ENCODE measurements around the gene LAMB1. TPM values are rescaled to one million over a fixed set of nuclear protein-coding genes. Genes with fewer than 3 reads are reported as not detected.
"Not testable (repeated sequence)": the region's sequence is repeated elsewhere in the genome, so short reads cannot be mapped to it uniquely, and the experiment has no call there.

LAMB1 gene
- total RNA-seq, 2 donors from 2014 or later: 109 to 176 TPM

DNA sequence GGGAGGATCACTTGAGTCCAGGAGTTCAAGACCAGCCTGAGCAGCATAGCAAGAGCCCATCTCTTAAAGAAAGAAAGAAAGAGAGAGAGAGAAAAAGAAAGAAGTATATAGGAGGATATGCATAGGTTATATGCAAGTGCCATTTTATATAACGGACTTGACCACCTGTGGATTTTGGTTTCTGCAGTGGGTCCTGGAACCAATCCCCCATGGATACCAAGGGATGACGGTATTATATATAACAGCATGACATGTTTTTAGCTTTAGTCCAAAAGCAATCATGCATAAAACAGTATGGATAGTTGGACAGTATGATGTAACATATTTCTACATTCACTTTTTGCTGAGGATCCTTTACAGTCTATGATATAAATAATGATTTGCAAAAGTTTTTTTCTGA is 66.6 kb downstream of the LAMB1 start:
- intact Hi-C loops (cut with DNase I): no loop called here
- no peak for DNase-seq (ENCODE audit: low spot score)

DNA sequence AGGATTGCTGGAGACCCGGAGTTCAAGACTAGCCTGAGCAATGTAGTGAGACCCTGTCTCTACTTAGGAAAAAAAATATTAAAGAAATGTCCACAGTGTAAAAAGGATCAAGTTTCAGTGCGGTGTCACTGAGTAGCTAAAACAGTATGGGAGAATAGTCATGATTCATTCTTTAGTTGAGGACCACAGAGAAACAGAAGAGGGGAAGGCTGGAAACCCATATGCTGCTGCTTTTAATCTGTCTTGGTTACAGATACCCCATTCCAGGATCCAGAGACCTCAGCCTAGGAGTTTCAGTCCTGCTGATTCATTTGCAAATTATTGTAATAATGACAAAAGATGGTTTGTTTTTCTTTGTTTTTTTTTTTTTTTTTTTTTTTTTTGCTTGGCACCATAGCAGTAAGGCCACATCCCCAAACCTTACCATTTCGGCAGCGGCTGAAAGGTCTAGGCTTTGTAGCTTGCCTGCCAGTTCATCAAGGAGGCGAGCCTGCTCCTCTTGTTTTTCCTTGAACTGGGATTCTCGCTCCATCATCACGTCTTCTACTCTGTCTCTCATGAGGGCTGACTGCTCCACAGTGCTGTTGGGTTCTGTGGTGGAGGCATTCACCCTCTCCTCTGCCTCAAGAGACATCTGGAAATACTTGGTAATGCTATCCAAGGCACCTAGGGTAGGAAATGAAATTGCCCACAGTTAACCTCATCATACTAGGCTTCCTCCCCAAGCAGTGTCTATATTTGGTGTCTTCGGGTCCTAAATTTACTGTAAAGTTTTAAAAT is 67.8 kb downstream of the LAMB1 start:
- DNase-seq (ENCODE audit: low spot score): no peak
- intact Hi-C loops (cut with DNase I): no loop called here

DNA sequence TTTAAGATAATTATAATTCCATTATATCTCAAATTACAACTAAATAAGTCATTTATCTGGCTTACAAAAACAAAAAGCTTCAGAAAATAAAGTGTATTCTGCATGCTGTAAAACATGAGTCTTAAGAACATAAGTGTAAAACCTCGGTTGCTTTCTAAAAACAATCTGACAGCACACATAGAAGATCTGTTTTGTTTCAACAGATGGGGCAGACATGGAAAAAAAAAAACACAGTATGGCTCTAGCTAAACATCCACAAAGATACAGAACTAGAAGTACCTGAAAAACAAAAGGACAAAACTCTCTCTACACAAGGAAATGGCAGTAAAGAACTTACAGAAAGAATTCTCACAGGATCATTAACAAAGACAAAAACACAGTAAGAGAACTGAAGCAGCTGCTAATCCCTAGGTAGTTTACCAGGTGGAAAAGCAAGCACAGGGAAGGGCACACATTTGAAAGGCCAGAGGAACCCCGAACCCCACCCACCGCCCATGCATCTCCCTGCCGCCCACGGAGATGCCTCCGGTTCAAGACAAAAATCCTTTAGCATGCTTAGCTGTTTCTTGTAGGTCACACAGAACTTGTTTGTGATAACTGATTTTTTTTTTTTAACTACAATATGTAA is 69.5 kb downstream of the LAMB1 start:
- DNase-seq (ENCODE audit: low spot score): no peak
- intact Hi-C loops (cut with DNase I): no loop called here

DNA sequence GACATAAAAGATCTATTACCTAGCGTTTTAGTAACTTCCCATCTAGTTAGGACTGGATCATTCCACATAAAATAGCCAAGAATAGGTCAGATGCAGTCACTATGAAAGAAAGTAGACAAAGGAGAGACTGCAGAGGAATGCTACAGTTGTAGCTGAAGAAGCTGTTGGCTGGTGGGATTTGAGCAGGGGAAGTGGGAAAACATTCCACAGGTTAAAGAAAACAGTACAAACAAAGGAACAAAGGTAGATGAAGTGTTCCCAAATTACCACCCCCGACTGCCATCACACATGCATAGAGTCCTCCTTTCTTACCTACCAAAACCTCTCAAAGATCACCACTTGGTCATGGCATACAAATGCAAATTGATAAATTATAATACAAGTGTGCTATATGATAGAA is 70.2 kb downstream of the LAMB1 start:
- intact Hi-C loops (cut with DNase I): no loop called here

DNA sequence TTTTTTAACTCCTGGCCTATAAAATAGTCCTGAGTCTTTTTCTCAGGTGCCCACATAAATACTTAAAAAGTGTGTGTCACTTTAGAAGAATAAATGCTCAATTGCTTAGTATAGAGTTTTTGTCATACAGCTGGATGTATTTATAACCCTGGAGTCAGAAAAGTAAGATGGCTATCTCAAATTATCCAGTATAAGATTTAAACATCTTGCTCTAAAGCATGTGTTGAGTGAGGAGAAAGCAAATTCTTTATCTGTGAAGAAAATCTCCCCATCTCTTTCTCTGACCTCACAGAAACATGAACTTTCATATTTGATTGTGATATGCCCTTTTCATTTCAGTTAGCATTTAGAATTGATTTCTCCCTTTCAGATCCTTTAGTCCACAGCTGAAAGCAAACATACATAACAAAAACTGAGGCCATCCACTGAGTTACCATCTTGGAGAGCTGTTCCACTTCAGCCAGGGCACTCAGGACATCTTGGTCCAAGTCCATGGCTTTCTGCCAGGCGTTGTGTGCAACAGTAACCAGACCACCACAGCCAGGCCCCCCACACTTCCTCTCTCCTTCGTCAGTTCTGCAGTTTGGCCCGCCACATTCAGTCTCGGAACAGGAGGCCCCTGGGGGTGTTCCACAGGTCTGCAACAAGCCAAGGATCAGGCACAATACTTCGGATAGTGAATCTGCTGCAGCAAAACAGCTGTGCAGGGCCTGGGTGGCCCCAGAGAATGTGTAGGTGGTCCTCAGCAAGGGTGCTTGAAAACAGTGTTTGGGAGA is 71.0 kb downstream of the LAMB1 start:
- intact Hi-C loops (cut with DNase I): no loop called here
- no peak for DNase-seq (ENCODE audit: low spot score)

More for the DNA sequence above, 70.2 kb downstream of the LAMB1 start:
- DNase-seq (ENCODE audit: low spot score): no peak

DNA sequence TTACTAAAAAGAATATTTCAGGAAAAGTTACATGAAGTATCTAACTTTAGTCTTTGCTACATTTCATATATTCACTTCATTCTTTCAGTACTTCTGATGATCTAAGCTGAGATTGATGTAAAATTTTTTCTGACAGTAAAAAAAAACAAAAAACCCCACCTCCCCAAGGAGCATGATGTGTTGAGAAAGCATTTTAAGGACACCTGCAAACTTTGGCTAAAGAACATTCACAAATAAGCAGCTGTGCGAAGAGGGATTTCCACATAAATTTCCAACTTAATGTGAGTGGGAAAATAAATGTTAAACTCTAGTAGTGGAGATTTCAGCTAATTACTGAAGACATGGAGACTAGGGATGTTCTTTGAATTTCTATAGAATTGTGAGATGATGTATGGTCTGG is 76.5 kb downstream of the LAMB1 start:
- DNase-seq (ENCODE audit: low spot score): no peak
- intact Hi-C loops (cut with DNase I): no loop called here

DNA sequence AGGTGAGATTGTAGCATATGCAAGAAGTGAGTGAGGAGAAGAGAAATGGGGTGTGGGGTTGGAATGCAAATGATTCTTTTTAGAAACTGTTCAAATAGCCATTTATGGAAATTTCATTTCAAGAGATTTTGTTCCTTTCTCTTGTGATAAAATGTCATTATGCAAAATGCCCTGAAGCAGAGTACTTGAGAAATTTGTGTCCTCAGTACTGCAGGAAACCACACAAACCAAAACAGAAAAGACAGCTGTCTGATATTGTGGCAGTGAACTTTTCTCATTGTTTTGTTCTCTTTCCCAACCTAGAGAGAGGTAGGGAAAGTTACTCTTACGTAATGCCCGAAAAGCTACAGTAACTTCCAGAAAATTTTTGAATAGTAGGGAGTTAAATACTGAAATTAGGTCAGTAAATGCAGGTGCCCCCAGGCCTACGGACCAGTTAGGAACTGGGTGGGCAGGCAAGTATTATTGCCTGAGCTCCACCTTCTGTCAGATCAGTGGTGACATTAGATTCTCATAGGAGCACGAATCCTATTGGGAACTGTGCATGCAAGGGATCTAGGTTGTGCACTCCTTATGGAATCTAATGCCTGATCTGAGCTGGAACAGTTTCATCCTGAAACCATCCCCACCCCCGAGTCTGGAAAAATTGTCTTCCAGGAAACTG is 78.0 kb downstream of the LAMB1 start:
- DNase-seq (ENCODE audit: low spot score): no peak
- intact Hi-C loops (cut with DNase I): no loop called here

DNA sequence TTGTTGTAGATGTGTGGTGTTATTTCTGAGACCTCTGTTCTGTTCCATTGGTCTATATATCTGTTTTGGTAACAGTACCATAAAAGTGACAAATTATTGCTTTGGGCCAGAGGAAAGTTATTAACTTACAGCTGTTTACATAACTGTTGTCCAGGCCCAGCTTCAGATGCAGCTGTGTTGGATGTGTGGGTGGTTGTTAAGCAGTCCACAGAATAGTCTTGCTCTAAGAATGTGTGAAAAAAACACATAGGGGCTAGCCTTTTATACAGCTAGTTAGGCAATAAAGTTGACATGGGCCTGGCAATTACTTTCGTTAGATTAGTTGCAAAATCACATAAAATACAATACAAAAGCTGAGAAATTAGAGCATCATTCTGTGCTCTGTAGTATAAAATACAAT is 80.1 kb downstream of the LAMB1 start:
- intact Hi-C loops (cut with DNase I): no loop called here

DNA sequence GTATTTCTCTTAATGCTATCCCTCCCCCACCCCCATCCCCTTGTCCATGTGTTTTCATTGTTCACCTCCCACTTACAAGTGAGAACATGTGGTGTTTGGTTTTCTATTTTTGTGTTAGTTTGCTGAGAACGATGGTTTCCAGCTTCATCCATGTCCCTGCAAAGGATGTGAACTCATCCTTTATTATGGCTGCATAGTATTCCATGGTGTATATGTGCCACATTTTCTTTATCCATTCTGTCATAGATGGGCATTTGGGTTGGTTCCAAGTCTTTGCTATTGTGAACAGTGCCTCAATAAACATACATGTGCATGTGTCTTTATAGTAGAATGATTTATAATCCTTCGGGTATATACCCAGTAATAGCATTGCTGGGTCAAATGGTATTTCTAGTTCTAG is 81.1 kb downstream of the LAMB1 start:
- DNase-seq (ENCODE audit: low spot score); intact Hi-C loops (cut with DNase I): not testable (repeated sequence)

More for the DNA sequence above, 80.1 kb downstream of the LAMB1 start:
- no peak for DNase-seq (ENCODE audit: low spot score)

DNA sequence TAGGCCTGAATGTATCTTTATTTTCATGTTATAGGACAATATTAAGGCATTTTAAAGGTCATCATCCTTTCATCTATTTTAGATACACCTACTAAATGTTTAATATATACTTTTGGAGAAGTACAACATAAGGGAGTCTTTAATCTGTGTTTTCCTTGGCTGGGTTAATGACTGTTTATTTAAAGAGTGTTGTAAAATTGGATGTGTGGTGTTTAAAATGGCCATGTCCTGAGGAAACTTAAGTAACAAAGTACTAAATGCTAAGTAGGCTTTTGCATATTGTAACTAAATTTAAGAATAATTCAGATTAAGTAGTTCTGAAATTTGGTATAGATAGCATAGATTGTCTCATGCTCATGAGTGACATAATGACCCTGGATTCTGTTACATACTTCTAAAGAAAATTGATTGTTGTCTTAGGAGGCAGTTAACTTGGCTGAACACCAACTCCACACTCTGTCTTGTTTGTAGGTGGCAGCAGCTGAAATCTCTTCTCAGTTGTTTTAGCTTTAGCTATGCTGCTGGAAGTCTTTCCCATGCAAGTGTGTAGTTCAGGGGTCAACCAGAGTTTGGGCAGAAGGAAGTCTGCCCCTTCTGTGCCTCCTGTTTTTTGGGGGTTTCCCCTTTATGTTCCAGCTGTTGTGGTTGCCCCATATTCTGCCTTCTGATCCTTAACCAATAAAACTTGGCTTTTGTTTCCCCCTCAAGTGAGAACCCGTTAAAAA is 82.8 kb downstream of the LAMB1 start:
- intact Hi-C loops (cut with DNase I): no loop called here
- DNase-seq (ENCODE audit: low spot score): no peak

DNA sequence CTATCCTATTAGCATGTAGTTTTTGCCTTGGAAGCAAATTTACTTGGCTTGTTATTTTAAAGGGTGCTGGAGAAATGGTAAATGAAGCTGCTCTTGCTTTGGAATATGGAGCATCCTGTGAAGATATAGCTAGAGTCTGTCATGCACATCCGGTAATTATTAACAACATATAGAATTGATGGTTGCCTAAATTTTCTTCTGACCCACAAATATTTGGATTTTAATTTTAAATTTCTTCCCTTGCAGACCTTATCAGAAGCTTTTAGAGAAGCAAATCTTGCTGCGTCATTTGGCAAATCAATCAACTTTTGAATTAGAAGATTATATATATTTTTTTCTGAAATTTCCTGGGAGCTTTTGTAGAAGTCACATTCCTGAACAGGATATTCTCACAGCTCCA is 84.0 kb downstream of the LAMB1 start:
- intact Hi-C loops (cut with DNase I): no loop called here
- no peak for DNase-seq (ENCODE audit: low spot score)

DNA sequence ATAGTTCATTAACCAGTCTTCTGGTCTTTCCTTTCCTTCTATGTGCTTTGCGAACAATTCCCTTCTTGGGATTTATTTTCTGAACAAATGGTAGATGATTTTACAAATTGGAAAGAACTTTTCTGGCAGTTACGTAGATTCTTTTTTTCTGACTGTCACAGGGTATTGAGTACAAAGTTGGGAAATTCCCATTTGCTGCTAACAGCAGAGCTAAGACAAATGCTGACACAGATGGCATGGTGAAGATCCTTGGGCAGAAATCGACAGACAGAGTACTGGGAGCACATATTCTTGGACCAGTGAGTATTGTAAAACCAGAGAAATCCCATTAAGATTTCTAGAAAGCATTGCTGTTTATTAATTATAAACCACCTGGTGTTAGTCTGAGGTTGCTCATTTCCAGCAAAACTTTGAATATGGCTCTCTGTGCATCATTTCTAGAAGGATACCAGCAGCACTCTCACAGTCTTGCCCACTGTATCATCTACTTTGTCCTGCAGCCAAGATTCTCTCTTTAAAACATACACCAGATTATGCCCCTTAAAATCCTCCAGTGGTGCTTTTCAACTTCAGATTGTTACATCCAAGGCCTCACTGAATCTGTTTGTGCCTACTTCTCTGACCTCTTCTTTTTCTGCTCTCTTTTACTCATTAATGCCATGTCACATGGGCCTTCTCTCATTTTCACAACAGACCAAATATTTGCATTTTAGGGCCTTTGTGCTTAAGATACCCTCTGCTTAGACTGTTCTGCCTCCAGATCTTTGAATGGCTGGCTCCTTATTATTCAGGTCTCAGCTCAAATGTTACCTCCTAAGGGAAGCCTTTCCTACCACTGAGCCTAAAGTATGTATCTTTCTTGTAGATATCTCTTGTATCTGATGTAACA is 85.0 kb downstream of the LAMB1 start:
- DNase-seq (ENCODE audit: low spot score): no peak
- intact Hi-C loops (cut with DNase I): no loop called here

DNA sequence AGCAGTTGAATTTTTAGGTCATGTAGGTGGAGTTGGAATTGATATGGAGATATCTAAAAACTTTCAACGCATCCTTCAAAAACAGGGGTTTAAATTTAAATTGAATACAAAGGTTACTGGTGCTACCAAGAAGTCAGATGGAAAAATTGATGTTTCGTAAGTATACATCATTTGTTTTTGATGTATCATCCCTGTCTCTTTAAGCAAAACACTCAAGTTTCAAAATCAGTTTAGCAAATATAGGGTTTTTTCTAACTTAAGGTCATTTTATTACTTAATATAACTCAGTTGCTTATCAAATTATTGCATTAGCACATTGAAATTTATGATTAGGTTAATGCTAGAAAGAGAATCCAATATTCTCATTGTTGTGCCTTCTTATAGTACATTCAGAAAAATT is 87.4 kb downstream of the LAMB1 start:
- intact Hi-C loops (cut with DNase I): no loop called here
- DNase-seq (ENCODE audit: low spot score): no peak

DNA sequence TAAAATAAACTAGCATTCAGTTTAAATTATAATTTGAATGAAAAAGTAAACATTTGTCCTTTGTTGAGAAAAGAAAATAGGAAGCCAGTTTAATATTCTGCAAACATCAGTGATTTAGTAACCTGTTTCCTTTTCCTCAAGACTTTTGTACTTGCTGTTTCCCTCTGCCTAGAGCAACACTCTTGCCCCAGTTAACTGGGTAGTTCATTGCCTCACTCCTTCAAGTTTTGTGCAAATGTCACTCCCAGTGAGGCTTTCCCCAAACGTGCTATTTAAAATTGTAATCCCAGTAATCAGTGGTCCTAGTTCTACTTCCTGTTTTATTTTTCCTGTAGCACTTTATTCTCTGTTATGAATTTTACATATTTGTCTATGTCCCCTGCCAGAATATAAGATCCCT is 88.1 kb downstream of the LAMB1 start:
- intact Hi-C loops (cut with DNase I): no loop called here
- DNase-seq (ENCODE audit: low spot score): no peak

DNA sequence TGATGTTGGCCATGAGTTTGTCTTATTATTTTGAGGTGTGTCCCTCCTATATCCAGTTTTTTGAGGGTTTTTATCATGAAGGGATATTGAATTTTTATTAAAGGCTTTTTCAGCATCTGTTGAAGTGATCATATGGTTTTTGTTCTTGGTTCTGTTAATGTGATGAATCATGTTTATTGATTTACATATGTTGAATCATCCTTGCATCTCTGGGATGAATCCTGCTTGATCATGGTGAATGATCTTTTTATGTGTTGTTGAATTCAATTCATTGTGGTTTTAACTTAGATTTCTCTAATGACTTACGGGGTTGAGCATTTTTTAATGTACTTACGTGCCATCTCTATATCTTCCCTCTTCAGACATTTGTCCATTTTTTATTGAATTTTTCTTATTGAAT is 89.1 kb downstream of the LAMB1 start:
- no peak for DNase-seq (ENCODE audit: low spot score)
- intact Hi-C loops (cut with DNase I): no loop called here

DNA sequence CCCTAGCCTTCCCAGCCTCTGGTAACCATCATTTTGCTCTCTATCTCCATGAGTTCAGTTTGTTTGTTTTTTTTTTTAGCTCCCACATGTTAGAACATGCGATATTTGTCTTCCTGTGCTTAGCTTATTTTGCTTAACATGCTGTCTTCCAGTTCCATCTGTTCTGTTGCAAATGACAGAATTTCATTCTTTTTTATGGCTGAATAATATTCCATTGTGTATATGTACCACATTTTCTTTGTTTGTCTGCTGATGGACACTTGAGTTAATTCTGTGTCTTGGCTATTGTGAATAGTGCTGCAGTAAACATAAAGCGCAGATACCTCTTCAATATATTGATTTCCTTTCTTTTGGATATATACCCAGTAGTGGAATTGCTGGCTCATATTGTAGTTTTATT is 91.0 kb downstream of the LAMB1 start:
- DNase-seq (ENCODE audit: low spot score): no peak
- intact Hi-C loops (cut with DNase I): no loop called here

DNA sequence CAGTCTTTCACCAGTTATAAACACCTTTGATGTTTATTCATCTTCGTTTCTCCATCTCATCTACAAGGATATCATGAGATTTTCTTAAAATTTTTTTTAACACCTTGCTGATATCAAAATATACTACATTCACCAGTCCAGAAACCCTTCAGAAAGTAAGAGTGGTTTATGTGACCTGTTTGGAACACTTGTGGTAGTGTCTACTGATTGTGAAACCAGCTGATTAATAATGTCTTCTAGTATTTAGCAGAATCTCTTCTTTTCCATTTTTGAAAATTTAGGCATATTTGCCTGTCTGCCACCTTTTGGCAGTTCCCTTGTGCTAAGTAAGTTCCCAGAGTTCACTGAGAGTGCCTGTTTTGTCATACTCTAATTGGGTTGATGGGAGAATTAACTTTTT is 93.5 kb downstream of the LAMB1 start:
- intact Hi-C loops (cut with DNase I): no loop called here
- no peak for DNase-seq (ENCODE audit: low spot score)

DNA sequence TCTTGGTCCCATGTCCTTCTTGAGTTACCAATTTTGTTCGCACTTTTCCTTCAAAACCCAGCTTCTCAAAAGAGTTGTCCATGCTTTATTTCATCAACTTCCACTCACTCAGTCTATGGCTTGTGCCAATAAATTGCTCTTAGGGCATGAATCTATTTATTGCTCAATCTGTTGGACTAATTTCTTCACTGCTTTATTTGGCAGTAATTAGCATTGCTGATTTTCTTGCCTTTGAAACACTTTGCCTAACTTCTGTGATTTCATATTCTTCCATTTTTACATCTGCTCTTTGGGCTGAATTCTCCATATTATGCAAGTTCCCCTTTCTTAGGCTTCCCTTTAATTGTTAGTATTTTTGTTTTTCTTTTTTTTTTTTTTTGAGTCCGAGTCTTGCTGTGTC is 95.2 kb downstream of the LAMB1 start:
- intact Hi-C loops (cut with DNase I): no loop called here
- no peak for DNase-seq (ENCODE audit: low spot score)

All from posterior vena cava (tissue), 2 donors.